ENCODE measurements around the gene TMEM119. TPM values are rescaled to one million over a fixed set of nuclear protein-coding genes. Genes with fewer than 3 reads are reported as not detected.

Gene TMEM119
- total RNA-seq, 1 donor from 2014 or later = 0.79 TPM

DNA sequence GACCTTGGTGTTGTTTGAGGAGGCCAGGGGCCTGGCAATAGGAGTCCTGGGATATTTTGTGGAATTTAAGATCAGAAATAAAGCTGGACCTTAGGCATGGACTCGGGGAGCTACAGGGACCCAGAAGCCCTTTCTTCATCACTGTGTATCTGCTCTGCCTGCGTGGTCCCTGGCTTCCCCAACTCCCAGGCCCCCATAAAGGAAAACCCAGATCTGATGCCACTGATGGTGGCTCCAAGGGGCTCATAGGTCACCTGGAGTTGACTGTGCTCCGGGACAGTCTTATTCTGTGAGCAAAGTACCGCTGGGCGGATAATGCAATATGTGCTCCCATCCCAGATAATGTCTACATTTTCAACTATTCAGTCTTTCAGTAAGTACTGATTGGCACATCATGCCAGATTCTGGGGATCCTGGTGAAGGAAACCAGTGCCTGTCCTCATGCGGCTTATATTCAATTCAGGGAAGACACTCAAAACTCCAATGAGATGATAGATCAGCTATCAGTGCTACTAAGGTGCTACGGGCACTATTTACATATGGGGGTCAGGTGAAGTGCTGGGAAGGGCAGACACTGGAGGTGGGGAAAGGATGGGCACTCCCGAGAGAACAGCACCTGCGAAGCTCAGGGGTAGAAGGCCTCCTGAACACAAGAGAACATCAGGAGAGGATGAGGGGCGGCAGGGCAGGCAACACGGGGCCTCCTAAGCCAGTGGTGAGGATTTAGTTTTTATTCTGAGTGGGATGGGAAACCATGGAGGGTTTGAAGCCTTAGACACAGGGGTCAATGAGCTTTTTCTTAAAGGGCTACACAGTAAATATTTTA, 41.3 kb upstream of the TMEM119 start:
- DNase-seq (ENCODE audit: low read depth) (no peak), FAIRE-seq (no peak)
- no peaks in the 10 kb centered on the region for H3K36me3 ChIP-seq (ENCODE audit: control insufficient read depth, insufficient read depth, low read length)
- TF ChIP-seq, protein P1, sequence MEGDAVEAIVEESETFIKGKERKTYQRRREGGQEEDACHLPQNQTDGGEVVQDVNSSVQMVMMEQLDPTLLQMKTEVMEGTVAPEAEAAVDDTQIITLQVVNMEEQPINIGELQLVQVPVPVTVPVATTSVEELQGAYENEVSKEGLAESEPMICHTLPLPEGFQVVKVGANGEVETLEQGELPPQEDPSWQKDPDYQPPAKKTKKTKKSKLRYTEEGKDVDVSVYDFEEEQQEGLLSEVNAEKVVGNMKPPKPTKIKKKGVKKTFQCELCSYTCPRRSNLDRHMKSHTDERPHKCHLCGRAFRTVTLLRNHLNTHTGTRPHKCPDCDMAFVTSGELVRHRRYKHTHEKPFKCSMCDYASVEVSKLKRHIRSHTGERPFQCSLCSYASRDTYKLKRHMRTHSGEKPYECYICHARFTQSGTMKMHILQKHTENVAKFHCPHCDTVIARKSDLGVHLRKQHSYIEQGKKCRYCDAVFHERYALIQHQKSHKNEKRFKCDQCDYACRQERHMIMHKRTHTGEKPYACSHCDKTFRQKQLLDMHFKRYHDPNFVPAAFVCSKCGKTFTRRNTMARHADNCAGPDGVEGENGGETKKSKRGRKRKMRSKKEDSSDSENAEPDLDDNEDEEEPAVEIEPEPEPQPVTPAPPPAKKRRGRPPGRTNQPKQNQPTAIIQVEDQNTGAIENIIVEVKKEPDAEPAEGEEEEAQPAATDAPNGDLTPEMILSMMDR (IDR thresholded peaks at IDR 0.05; ENCODE audit: insufficient read depth, low read length, severe bottlenecking) = no peak
- H3K4me3 ChIP-seq (ENCODE audit: low read depth, low read length) = no peak overlapping the region
- no peaks in the 10 kb centered on the region for H3K27me3 ChIP-seq (ENCODE audit: control insufficient read depth, insufficient read depth, low read length)

DNA sequence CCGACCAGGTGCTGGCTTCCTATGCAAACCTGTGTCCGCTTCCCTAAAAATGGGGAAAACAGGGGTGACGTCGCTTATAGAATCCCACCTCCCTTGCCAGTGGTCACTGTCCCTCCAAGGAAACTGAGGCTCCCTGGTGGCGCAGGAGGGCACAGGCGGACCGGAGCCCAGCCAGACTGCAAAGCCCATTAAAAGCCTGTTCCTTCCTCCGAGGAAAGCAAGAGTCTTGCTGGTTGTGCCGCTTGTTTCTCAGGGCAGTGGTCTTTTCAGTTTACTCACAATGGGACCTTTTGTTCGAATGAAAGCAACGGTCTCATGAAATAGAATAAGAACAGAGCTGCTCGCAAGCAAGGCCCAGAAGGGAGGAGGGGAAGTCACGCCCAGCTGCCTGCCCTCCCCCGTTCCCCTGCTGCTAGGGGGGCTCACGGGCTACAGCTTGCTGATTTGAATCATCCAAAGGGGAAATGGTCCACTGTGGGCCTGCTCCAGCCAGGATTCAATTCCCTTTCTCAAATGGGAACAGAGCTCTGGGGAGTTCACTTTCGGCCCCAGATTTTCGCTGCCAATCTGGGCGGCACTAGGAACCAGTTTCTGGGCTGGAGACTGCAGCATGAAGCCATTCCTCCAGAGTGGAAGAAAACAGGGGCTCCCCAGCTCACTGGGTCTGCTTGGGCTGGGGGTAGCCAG, 40.4 kb upstream of the TMEM119 start:
- no peak for FAIRE-seq
- Histone ChIP-seq H3K4me3 (ENCODE audit: low read depth, low read length) (no peak overlapping the region), H3K36me3 (ENCODE audit: control insufficient read depth, insufficient read depth, low read length) (no peaks in the 10 kb centered on the region), H3K27me3 (ENCODE audit: control insufficient read depth, insufficient read depth, low read length) (no peaks in the 10 kb centered on the region)
- no peak for DNase-seq (ENCODE audit: low read depth)
- TF ChIP-seq, protein P1 (IDR thresholded peaks at IDR 0.05; ENCODE audit: insufficient read depth, low read length, severe bottlenecking) = no peak

DNA sequence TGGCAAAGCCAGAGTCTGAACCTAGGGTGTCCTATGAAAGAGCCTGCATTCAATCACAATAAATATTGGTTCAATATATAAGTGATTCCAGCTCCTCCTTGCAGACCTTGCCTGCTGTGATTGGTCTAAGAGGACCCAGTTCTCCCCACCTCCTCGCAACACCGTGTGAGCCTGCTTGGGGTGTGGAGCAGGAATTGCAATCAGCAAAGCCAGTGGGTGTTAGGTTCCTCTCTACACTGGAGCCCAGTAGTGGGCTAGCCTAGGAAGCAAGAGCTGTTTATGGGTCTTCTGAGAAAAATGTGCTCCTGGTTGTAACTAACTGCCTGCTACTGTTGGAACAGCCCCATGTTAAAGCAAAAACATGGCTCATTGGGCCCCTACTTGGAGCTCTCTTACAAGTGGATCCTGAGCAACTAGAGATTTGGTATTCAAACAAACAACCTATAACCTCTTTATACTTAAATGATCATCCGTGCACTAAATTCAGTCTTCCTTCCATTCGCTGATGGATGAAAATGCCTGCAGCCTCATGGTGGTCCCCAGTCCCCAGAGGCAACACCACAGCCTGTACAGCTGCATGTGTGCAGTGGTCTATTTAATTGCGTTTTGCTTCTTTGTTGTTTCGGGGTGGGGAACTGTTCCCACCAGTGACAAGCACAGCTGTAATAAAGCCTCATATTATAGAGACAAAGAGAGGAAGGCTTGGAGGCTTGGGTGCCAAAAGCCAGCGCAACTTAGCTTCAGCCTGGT, 39.5 kb upstream of the TMEM119 start:
- FAIRE-seq = no peak
- DNase-seq (ENCODE audit: low read depth) = no peak
- TF ChIP-seq, protein P1 (IDR thresholded peaks at IDR 0.05; ENCODE audit: insufficient read depth, low read length, severe bottlenecking) = no peak
- no peaks in the 10 kb centered on the region for H3K36me3 ChIP-seq (ENCODE audit: control insufficient read depth, insufficient read depth, low read length)
- H3K27me3 ChIP-seq (ENCODE audit: control insufficient read depth, insufficient read depth, low read length) = no peaks in the 10 kb centered on the region
- no peak overlapping the region for H3K4me3 ChIP-seq (ENCODE audit: low read depth, low read length)

DNA sequence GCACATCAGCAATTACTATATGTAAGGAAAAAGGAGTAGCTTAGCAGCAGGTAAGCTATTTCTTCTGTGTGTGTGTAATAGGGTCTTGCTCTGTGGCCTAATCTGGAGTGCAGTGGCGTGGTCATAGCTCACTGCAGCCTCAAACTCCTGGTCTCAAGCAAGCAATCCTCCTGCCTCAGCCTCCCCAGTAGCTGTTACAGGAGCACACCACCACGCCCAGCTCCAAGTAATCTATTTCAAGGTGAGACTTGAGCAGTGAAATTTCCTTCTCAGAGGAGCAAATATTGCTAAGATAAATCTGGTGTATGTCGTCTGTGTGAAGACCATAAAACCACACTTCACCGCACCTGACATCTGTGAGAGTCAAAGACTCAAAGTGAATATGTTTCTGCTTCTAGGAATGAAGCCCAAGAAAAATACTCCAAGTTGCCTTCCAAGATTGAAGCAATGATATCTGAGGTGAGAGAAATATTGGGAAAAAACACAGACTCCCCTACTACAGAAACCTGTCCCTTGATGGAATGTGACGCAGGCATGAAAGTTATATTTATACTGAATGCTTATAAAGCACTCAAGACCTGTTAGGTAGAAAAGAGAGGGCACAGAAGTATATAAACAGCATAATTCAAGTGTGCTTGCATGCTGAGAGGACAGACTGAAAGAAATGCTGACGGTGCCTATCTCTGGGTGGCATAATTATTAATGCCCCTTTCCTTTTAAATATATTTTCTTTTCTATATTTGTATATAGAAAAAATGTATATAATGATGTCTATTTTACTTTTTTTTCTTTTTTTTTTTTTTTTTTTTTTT, 38.3 kb upstream of the TMEM119 start:
- Histone ChIP-seq H3K4me3 (ENCODE audit: low read depth, low read length) (no peak overlapping the region), H3K27me3 (ENCODE audit: control insufficient read depth, insufficient read depth, low read length) (no peaks in the 10 kb centered on the region), H3K36me3 (ENCODE audit: control insufficient read depth, insufficient read depth, low read length) (no peaks in the 10 kb centered on the region)
- TF ChIP-seq, protein P1 (IDR thresholded peaks at IDR 0.05; ENCODE audit: insufficient read depth, low read length, severe bottlenecking) = no peak
- FAIRE-seq = no peak
- DNase-seq (ENCODE audit: low read depth) = no peak

DNA sequence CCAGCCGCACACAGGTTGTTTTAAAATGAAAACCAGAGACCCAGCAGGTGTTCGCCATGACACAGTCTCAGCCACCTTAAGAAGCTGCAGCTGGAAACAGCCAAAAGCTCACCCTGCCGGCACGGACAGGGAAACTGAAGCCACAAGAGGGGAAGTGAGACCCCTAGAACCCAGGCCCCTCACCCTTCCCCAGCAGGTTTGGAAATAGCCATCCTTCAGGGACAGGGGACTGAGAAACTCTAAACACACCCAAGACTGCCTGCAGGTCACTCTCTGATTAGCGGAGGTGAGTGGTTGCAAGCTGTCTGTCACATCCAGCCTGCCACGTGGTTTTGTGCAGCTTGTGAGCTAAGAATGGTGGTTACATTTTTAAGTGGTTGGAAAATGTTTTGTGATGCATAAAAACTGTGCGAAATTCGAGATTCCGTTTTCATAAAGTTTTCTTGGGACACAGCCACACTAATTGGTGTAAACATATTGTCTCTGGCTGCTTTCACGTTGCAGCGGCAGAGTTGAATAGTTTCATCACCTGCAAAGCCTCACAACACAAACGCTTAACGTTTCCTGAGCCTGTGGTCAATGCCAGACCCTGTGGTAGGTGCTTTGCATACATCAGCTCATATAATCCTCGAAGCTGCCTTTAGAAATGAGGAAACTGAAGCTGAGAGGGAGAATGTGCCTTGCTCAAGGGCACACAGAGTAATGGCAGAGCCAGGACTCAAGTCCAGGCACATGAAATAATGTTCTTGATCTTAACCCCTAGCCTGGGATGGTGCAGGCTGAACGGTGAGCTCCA, 37.5 kb upstream of the TMEM119 start:
- no peak for FAIRE-seq

More for the DNA sequence above, 37.5 kb upstream of the TMEM119 start:
- no peak for DNase-seq (ENCODE audit: low read depth)
- TF ChIP-seq, protein P1 (IDR thresholded peaks at IDR 0.05; ENCODE audit: insufficient read depth, low read length, severe bottlenecking) = no peak
- H3K4me3 ChIP-seq (ENCODE audit: low read depth, low read length) = no peak overlapping the region
- no peaks in the 10 kb centered on the region for H3K27me3 ChIP-seq (ENCODE audit: control insufficient read depth, insufficient read depth, low read length)
- no peaks in the 10 kb centered on the region for H3K36me3 ChIP-seq (ENCODE audit: control insufficient read depth, insufficient read depth, low read length)
